Measurements from ENCODE around the gene PNMT. TPM values are rescaled to one million over a fixed set of nuclear protein-coding genes. Genes with fewer than 3 reads are reported as not detected.

PNMT gene
- total RNA-seq, 1 experiment from 2014 or later, result 2.4 TPM

- no peaks in the 10 kb centered on the region for H3K27me3 ChIP-seq (ENCODE audit: control insufficient read depth, insufficient read depth, low read length)
- H3K4me3 ChIP-seq (ENCODE audit: low read depth in 2 of 2, low read length in 2 of 2), result peak overlapping the region in 1 of 2 experiments; percentile 4; a peak in 1 of 4 replicates
- H3K36me3 ChIP-seq (ENCODE audit: control insufficient read depth, insufficient read depth, low read length), result no peaks in the 10 kb centered on the region
- in situ Hi-C loops (cut with HindIII; ENCODE audit: low pct_unique_long_range_greater_than_20kb, low sequenced_read_pairs), result no loop called here
- ATAC-seq, result no peak
- intact Hi-C loops (cut with micrococcal nuclease; ENCODE audit: unreplicated experiment), result loop anchor here (5.0 kb wide), 1 partner anchor 123 kb away; no protein-coding TSS in a partner anchor
- BruUV-seq (replicated peaks), result no TSS peak
- ChIA-PET CTCF (interaction anchor here (0.6 to 0.8 kb wide), 2 partner anchors 16 to 81 kb away, joined by 3 to 4 read pairs; no protein-coding TSS in a partner anchor), POLR2A (no interaction called here)
- peak overlapping the region; percentile 29 for H3K27ac ChIP-seq (ENCODE audit: low read length)
- H3K4me1 ChIP-seq (ENCODE audit: control insufficient read depth, insufficient read depth, low read length), result peaks cover 22% of the 10 kb centered on the region
- TF ChIP-seq SIN3A (IDR thresholded peaks at IDR 0.05; ENCODE audit: borderline replicate concordance, insufficient read depth, low read depth, low read length), result no peak
- TF ChIP-seq POLR2AphosphoS5 (IDR thresholded peaks at IDR 0.05; ENCODE audit: low read depth, low read length), result no peak
- TF ChIP-seq REST (IDR thresholded peaks at IDR 0.05; ENCODE audit: insufficient read depth in 1 of 2, low read depth in 2 of 2, low read length in 1 of 2), result no peak
- TF ChIP-seq CTCF (IDR thresholded peaks at IDR 0.05), result no peak
- no peak for TF ChIP-seq TCF7L2 (IDR thresholded peaks at IDR 0.05; ENCODE audit: low read depth, low read length)
- no peaks in the 10 kb centered on the region for H3K9me3 ChIP-seq (ENCODE audit: control insufficient read depth, insufficient read depth, low read depth, low read length)
- no peak for DNase-seq (ENCODE audit: low read depth, low spot score)
These were observed 39.4 kb upstream of the PNMT start for GRCh38 chr17:39628655-39629493.

GRCh38 chr17:39629494-39629880 lies 38.8 kb upstream of the PNMT start:
- CTCF ChIA-PET, result no interaction called here
- H3K9me3 ChIP-seq (ENCODE audit: control insufficient read depth, insufficient read depth, low read depth, low read length), result no peaks in the 10 kb centered on the region

More at GRCh38 chr17:39629494-39629880, 38.8 kb upstream of the PNMT start:
- Histone ChIP-seq H3K27me3 (ENCODE audit: control insufficient read depth, insufficient read depth, low read length) (no peaks in the 10 kb centered on the region), H3K4me1 (ENCODE audit: control insufficient read depth, insufficient read depth, low read length) (peaks cover 26% of the 10 kb centered on the region), H3K27ac (ENCODE audit: low read length) (no peak overlapping the region), H3K4me3 (ENCODE audit: low read depth in 2 of 2, low read length in 2 of 2) (no peak overlapping the region), H3K36me3 (ENCODE audit: control insufficient read depth, insufficient read depth, low read length) (no peaks in the 10 kb centered on the region)
- no TSS peak for BruUV-seq (replicated peaks)
- TF ChIP-seq TCF7L2 (IDR thresholded peaks at IDR 0.05; ENCODE audit: low read depth, low read length) (no peak), REST (IDR thresholded peaks at IDR 0.05; ENCODE audit: insufficient read depth in 1 of 2, low read depth in 2 of 2, low read length in 1 of 2) (no peak), CTCF (IDR thresholded peaks at IDR 0.05) (no peak), SIN3A (IDR thresholded peaks at IDR 0.05; ENCODE audit: borderline replicate concordance, insufficient read depth, low read depth, low read length) (no peak), POLR2AphosphoS5 (IDR thresholded peaks at IDR 0.05; ENCODE audit: low read depth, low read length) (no peak)
- DNase-seq (ENCODE audit: low read depth, low spot score), result no peak
- intact Hi-C loops (cut with micrococcal nuclease; ENCODE audit: unreplicated experiment), result loop anchor here (5.0 kb wide), 1 partner anchor 123 kb away; no protein-coding TSS in a partner anchor
- in situ Hi-C loops (cut with HindIII; ENCODE audit: low pct_unique_long_range_greater_than_20kb, low sequenced_read_pairs), result no loop called here
- ATAC-seq, result no peak
- POLR2A ChIA-PET, result no interaction called here
